GM10248 (cell line): ENCODE results near the gene P3H1.
"Not testable (repeated sequence)": the region's sequence is repeated elsewhere in the genome, so short reads cannot be mapped to it uniquely, and the experiment has no call there.

Source experiments
- CTCF ChIA-PET: fragments of 300-600 bp; sonication (Branson Sonifier 250); formaldehyde crosslinking; extraction: SDS; loops from one replicate; lab custom pipeline; 2021; ENCODE audit warnings: antibody characterized with exemption; lab: Yijun Ruan, JAX
- POLR2A ChIA-PET: fragments of 350-650 bp; sonication (Branson Sonifier 250); formaldehyde crosslinking; extraction: SDS; loops from one replicate; lab custom pipeline; 2020; ENCODE audit warnings: antibody characterized with exemption; lab: Yijun Ruan, JAX
- DNase-seq: peaks from one replicate; pipeline ENCODE4 v3.0.0; 2012; ENCODE audit errors: extremely low spot score
- CTCF ChIP-seq: IDR thresholded peaks from 2 replicates; pipeline ENCODE4 v1.5.1; 2012; ENCODE audit warnings: mild to moderate bottlenecking, low read depth; ENCODE audit errors: extremely low read depth, missing control alignments, control extremely low read depth

Gene P3H1

DNA sequence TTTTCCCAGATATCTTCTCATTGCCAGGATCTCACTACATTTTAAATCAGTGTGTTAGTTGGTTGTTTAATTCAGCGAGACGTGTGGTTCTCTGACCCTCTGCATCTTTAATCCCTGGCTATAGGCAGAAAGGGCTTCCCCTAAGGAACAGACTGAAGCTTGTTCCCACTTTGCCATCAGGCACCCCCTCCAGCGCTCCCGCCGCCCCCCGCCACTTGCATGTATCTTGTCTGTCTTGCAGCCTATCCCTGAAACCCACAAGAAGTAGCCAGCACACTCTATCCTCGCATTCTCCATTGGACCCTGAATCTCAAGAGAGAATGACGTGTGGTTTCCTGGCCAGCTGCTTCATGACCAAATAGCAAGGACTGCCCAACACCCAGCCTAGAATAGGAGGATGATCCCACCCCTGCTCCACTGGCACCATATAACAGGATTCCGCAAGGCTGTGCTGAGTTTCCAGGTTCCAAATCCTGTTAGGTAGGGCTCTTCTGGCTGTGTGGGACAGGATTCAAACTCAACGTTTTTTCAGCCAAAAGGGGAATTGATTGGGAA is 34.6 kb downstream of the P3H1 start:
- DNase-seq, result no peak
- CTCF ChIA-PET, result no interaction called here
- POLR2A ChIA-PET, result interaction anchor here (0.5 kb wide), 1 partner anchor 96 kb away, joined by 3 read pairs; no protein-coding TSS in a partner anchor

GRCh38 chr1:42731585-42731984 is 35.2 kb downstream of the P3H1 start:
- POLR2A ChIA-PET, result interaction anchor here (0.5 kb wide), 1 partner anchor 95 kb away, joined by 3 read pairs; no protein-coding TSS in a partner anchor
- DNase-seq, result no peak

More for the DNA sequence above, 34.6 kb downstream of the P3H1 start:
- no peak for TF ChIP-seq CTCF

DNA sequence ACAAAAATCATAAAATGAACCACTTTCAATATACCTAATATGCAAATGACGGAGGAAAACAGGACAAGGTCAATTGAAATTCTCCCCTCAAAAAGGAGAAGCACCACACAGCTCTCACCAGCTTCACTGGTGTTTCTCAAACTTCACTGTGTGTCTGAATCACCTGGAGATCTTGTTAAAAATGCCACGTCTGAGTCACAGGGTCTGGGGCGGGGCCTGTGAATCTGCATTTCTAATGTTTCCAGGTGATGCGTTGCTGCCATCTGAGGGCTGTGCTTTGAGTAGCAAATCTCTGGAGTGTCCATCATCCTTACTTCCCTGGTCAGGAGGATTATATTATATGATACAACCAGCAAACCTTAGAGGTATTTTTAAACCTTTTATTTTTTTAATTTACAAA is 35.8 kb downstream of the P3H1 start:
- ChIA-PET POLR2A (no interaction called here), CTCF (no interaction called here)
- DNase-seq, result no peak
- TF ChIP-seq CTCF, result peak; percentile 10

More at GRCh38 chr1:42731585-42731984, 35.2 kb downstream of the P3H1 start:
- no peak for TF ChIP-seq CTCF
- CTCF ChIA-PET, result no interaction called here

- DNase-seq, result no peak
- CTCF ChIA-PET, result interaction anchor here (0.9 kb wide), 1 partner anchor 40 kb away, joined by 3 read pairs; no protein-coding TSS in a partner anchor
Observed at GRCh38 chr1:42730002-42730401, 36.8 kb downstream of the P3H1 start.

GRCh38 chr1:42725820-42726219 is 41.0 kb downstream of the P3H1 start:
- POLR2A ChIA-PET, DNase-seq, CTCF ChIA-PET: not testable (repeated sequence)

More at GRCh38 chr1:42730002-42730401, 36.8 kb downstream of the P3H1 start:
- no peak for TF ChIP-seq CTCF
- POLR2A ChIA-PET, result no interaction called here

GRCh38 chr1:42723511-42723910 is 43.3 kb downstream of the P3H1 start:
- ChIA-PET POLR2A (interaction anchor here (0.7 kb wide), 1 partner anchor 347 kb away, joined by 5 read pairs; no protein-coding TSS in a partner anchor), CTCF (no interaction called here)

DNA sequence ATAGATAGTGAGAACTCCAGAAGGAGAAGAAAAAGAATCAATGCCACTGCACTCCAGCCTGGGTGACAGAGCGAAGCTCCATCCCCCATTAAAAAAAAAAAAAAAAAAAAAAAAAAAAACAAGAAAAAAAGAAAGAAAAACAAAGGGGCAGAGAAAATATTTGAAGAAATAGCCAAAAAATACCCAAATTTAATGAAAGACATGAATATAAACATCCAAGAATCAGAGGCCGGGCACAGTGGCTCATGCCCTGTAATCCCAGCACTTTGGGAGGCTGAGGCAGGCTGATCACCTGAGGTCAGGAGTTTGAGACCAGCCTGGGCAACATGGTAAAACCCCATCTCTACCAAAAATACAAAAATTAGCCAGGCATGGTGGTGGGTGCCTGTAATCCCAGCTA is 44.4 kb downstream of the P3H1 start:
- DNase-seq, CTCF ChIA-PET, POLR2A ChIA-PET: not testable (repeated sequence)

More at GRCh38 chr1:42723511-42723910, 43.3 kb downstream of the P3H1 start:
- DNase-seq, result no peak
- no peak for TF ChIP-seq CTCF
